H1 (cell line): ENCODE results near the gene PRMT2. TPM values are rescaled to one million over a fixed set of nuclear protein-coding genes. Genes with fewer than 3 reads are reported as not detected.

Source experiments
- CTCF ChIA-PET: fragments of 300-600 bp; sonication (Branson Sonifier 250); formaldehyde crosslinking; loops from one replicate; lab custom pipeline; 2021; ENCODE audit not compliant: partially characterized antibody; lab: Charles Lee
- POLR2A ChIA-PET: fragments of 300-600 bp; sonication (Branson Sonifier 250); formaldehyde crosslinking; loops from one replicate; lab custom pipeline; 2021; ENCODE audit warnings: inconsistent platforms; ENCODE audit not compliant: partially characterized antibody; lab: Charles Lee
- DNase-seq, 2 experiments: peaks; one replicate each; pipeline versions ENCODE4 v3.0.0 to v3.0.0-alpha.2; 2010 to 2022; ENCODE audit warnings: low spot score in 2 of 2, low read depth in 1 of 2, mixed read lengths in 1 of 2
- FAIRE-seq: peaks from 2 replicates; lab custom pipeline; 2011; peaks lifted over from hg19 to GRCh38; lab: Jason Lieb, UNC
- H2AFZ ChIP-seq: 2 replicates; pipeline ENCODE4 v1.8.1; 2012; ENCODE audit warnings: low read length, inconsistent platforms
- H2AK5ac ChIP-seq: 2 replicates; pipeline ENCODE4 v1.6.1; 2013; ENCODE audit warnings: low read depth, low read length
- H2BK120ac ChIP-seq: replicated peaks from 2 replicates; pipeline ENCODE3; 2013; ENCODE audit warnings: low read depth, low read length, inconsistent platforms
- H2BK12ac ChIP-seq: 2 replicates; pipeline ENCODE4 v1.6.1; 2013; ENCODE audit warnings: low read depth, low read length
- H2BK15ac ChIP-seq: 2 replicates; pipeline ENCODE4 v1.6.1; 2013; ENCODE audit warnings: low read length
- H2BK20ac ChIP-seq: 2 replicates; pipeline ENCODE4 v1.6.1; 2013; ENCODE audit warnings: low read length
- H2BK5ac ChIP-seq: 2 replicates; pipeline ENCODE4 v1.6.1; 2013; ENCODE audit warnings: low read depth, low read length
- H3K14ac ChIP-seq: 2 replicates; pipeline ENCODE4 v1.6.1; 2013; ENCODE audit warnings: inconsistent platforms; ENCODE audit not compliant: insufficient read length
- H3K18ac ChIP-seq: 2 replicates; pipeline ENCODE4 v1.6.1; 2013; ENCODE audit warnings: low read length; ENCODE audit errors: extremely low read depth
- H3K23ac ChIP-seq: 2 replicates; pipeline ENCODE4 v1.6.1; 2013; ENCODE audit warnings: inconsistent platforms; ENCODE audit not compliant: insufficient read length
- H3K23me2 ChIP-seq: 2 replicates; pipeline ENCODE4 v1.6.1; 2013; ENCODE audit warnings: low read depth, low read length
- H3K27ac ChIP-seq: 2 replicates; pipeline ENCODE4 v1.6.1; 2011; ENCODE audit warnings: low read depth, low read length, inconsistent platforms
- H3K27me3 ChIP-seq, 4 experiments: replicated peaks in 1 of 4; 1 replicate in 1 of 4; 2 replicates in 3 of 4; pipeline versions ENCODE4 v1.6.1 to v1.8.1; 2011 to 2013; ENCODE audit warnings: low read length in 3 of 4, mild to moderate bottlenecking in 3 of 4, inconsistent platforms in 2 of 4, mixed read lengths in 2 of 4, moderate library complexity in 1 of 4; ENCODE audit not compliant: control insufficient read depth in 3 of 4, insufficient read depth in 3 of 4; ENCODE audit errors: extremely low read depth in 1 of 4
- H3K36me3 ChIP-seq, 4 experiments: 2 replicates each; pipeline versions ENCODE4 v1.6.1 to v1.8.1; 2011 to 2013; ENCODE audit warnings: mild to moderate bottlenecking in 4 of 4, low read length in 3 of 4, moderate library complexity in 2 of 4, control low read depth in 1 of 4, inconsistent platforms in 1 of 4; ENCODE audit not compliant: insufficient read depth in 4 of 4, control insufficient read depth in 2 of 4
- H3K4ac ChIP-seq: replicated peaks from 2 replicates; pipeline ENCODE3; 2013; ENCODE audit warnings: low read length, low read depth, mixed read lengths, inconsistent platforms; ENCODE audit not compliant: insufficient read length
- H3K4me1 ChIP-seq, 4 experiments: replicated peaks in 1 of 4; 1 replicate in 1 of 4; 2 replicates in 3 of 4; pipeline versions ENCODE4 v1.6.1 to v1.8.1; 2011 to 2013; ENCODE audit warnings: low read length in 3 of 4, inconsistent platforms in 2 of 4, mixed read lengths in 1 of 4; ENCODE audit not compliant: insufficient read depth in 4 of 4, control insufficient read depth in 3 of 4
- H3K4me2 ChIP-seq, 2 experiments: 2 replicates each; pipeline versions ENCODE4 v1.6.1 to v1.8.1; 2011 to 2013; ENCODE audit warnings: low read depth in 2 of 2, low read length in 2 of 2, control low read depth in 1 of 2, inconsistent platforms in 1 of 2, mild to moderate bottlenecking in 1 of 2; ENCODE audit not compliant: insufficient read depth in 1 of 2
- H3K4me3 ChIP-seq, 4 experiments: fragments of 200-600, 300-600 bp in 1 of 4; sonication (generic), shearing (Covaris generic), sonication (Bioruptor Twin) in 1 of 4; 2 replicates each; pipeline versions ENCODE4 v1.5.1 to v1.8.1; 2011 to 2016; ENCODE audit warnings: low read length in 4 of 4, low read depth in 3 of 4, control low read depth in 2 of 4, inconsistent platforms in 2 of 4, mild to moderate bottlenecking in 2 of 4, mixed read lengths in 1 of 4, moderate library complexity in 1 of 4; ENCODE audit not compliant: insufficient read depth in 2 of 4; ENCODE audit errors: extremely low read depth in 1 of 4
- H3K56ac ChIP-seq: replicated peaks from 2 replicates; pipeline ENCODE3; 2013; ENCODE audit warnings: low read depth, mild to moderate bottlenecking, mixed read lengths, low read length, inconsistent platforms; ENCODE audit not compliant: insufficient read length
- H3K79me1 ChIP-seq: 2 replicates; pipeline ENCODE4 v1.6.1; 2013; ENCODE audit warnings: low read depth, low read length, control low read depth
- H3K79me2 ChIP-seq, 2 experiments: 2 replicates each; pipeline versions ENCODE4 v1.6.1 to v1.8.1; 2012 to 2013; ENCODE audit warnings: low read length in 2 of 2, mild to moderate bottlenecking in 2 of 2, inconsistent platforms in 1 of 2; ENCODE audit not compliant: insufficient read depth in 2 of 2, control insufficient read depth in 1 of 2
- H3K9ac ChIP-seq, 4 experiments: replicated peaks in 1 of 4; 1 replicate in 1 of 4; 2 replicates in 3 of 4; pipeline versions ENCODE4 v1.6.1 to v1.8.1; 2011 to 2013; ENCODE audit warnings: low read depth in 3 of 4, low read length in 3 of 4, control low read depth in 2 of 4, mild to moderate bottlenecking in 2 of 4, moderate library complexity in 2 of 4, inconsistent platforms in 1 of 4; ENCODE audit errors: extremely low read depth in 1 of 4
- H3K9me3 ChIP-seq, 2 experiments: 2 replicates each; pipeline versions ENCODE4 v1.6.1 to v1.8.1; 2012 to 2013; ENCODE audit warnings: mild to moderate bottlenecking in 2 of 2, moderate library complexity in 2 of 2, control low read depth in 1 of 2, inconsistent platforms in 1 of 2, low read depth in 1 of 2, low read length in 1 of 2, mixed read lengths in 1 of 2; ENCODE audit not compliant: insufficient read depth in 2 of 2
- H4K20me1 ChIP-seq, 2 experiments: replicated peaks in 1 of 2; 2 replicates each; pipeline versions ENCODE3 to v1.8.1; 2011 to 2013; ENCODE audit warnings: inconsistent platforms in 2 of 2, low read length in 2 of 2, mild to moderate bottlenecking in 1 of 2; ENCODE audit not compliant: insufficient read depth in 2 of 2, control insufficient read depth in 1 of 2
- H4K5ac ChIP-seq: 2 replicates; pipeline ENCODE4 v1.6.1; 2013; ENCODE audit warnings: low read length, low read depth, mixed read lengths, inconsistent platforms; ENCODE audit not compliant: insufficient read length
- H4K8ac ChIP-seq: 2 replicates; pipeline ENCODE4 v1.8.0; 2013; ENCODE audit warnings: mild to moderate bottlenecking, moderate library complexity, low read length, inconsistent platforms; ENCODE audit not compliant: insufficient read depth; ENCODE audit errors: extremely low read depth
- H4K91ac ChIP-seq: replicated peaks from 2 replicates; pipeline ENCODE3; 2013; ENCODE audit warnings: low read length, mixed read lengths, inconsistent platforms; ENCODE audit not compliant: insufficient read length
- BRCA1 ChIP-seq: IDR thresholded peaks from 2 replicates; pipeline ENCODE4 v1.6.1; 2012; ENCODE audit warnings: low read depth, low read length, improper control_type of control experiment
- EGR1 ChIP-seq: IDR thresholded peaks from 2 replicates; pipeline ENCODE4 v1.6.1; 2011; ENCODE audit warnings: low read depth, low read length, borderline replicate concordance
- FOSL1 ChIP-seq: IDR thresholded peaks from 2 replicates; pipeline ENCODE4 v1.6.1; 2011; ENCODE audit warnings: mild to moderate bottlenecking, low read depth, low read length, moderate library complexity; ENCODE audit not compliant: insufficient read depth
- GABPA ChIP-seq: IDR thresholded peaks from 2 replicates; pipeline ENCODE4 v1.6.1; 2011; ENCODE audit warnings: mild to moderate bottlenecking, low read length, moderate library complexity, borderline replicate concordance; ENCODE audit not compliant: insufficient read depth
- KDM4A ChIP-seq: IDR thresholded peaks from one replicate; pipeline ENCODE4 v1.7.1; 2012; ENCODE audit warnings: low read depth, mild to moderate bottlenecking, moderate library complexity, low read length, inconsistent platforms; ENCODE audit not compliant: severe bottlenecking
- NANOG ChIP-seq: IDR thresholded peaks from 2 replicates; pipeline ENCODE4 v1.6.1; 2011; ENCODE audit warnings: low read length, low read depth, mild to moderate bottlenecking, inconsistent platforms; ENCODE audit not compliant: insufficient read depth, poor library complexity, severe bottlenecking
- POLR2AphosphoS5 ChIP-seq: IDR thresholded peaks from 2 replicates; pipeline ENCODE4 v1.6.1; 2011; ENCODE audit warnings: low read depth, low read length
- SAP30 ChIP-seq: fragments of 300-600 bp; sonication (generic); IDR thresholded peaks from 2 replicates; pipeline ENCODE4 v1.7.1; 2012; ENCODE audit warnings: low read length, moderate library complexity, mild to moderate bottlenecking, inconsistent platforms; ENCODE audit not compliant: insufficient read depth, insufficient replicate concordance
- SIN3A ChIP-seq, 2 experiments: IDR thresholded peaks in 1 of 2; conservative IDR thresholded peaks in 1 of 2; 2 replicates each; pipeline ENCODE4 v1.6.1; 2011 to 2012; ENCODE audit warnings: low read length in 2 of 2, improper control_type of control experiment in 1 of 2, low read depth in 1 of 2, mild to moderate bottlenecking in 1 of 2
- TAF1 ChIP-seq: IDR thresholded peaks from 2 replicates; pipeline ENCODE4 v1.6.1; 2011; ENCODE audit warnings: mild to moderate bottlenecking, low read depth, low read length
- WGBS, 2 experiments: shearing (Covaris generic) in 1 of 2; methylation state at CpG; one replicate each; pipeline versions ENCODE4 v1.1.6 to v1.1.7; 2013 to 2015; ENCODE audit warnings: low lambda C conversion rate in 2 of 2, mixed read lengths in 2 of 2, inconsistent platforms in 1 of 2, low coverage in 1 of 2, missing lambda C conversion rate in 1 of 2; ENCODE audit not compliant: insufficient replicate concordance in 2 of 2, insufficient coverage in 1 of 2, insufficient read length in 1 of 2; ENCODE audit errors: extremely low coverage in 1 of 2, missing lambda C conversion rate in 1 of 2; 5-methylcytosine and 5-hydroxymethylcytosine counted together
- polyA plus RNA-seq, 7 experiments: library from polyadenylated mRNA; depleted of rRNA in 3 of 7; stranded (reverse) in 5 of 7; unstranded in 2 of 7; fragments of >200 nt in 5 of 7; fragments of 200-250 nt in 2 of 7; gene quantifications; 1 replicate in 5 of 7; 2 replicates in 1 of 7; 4 replicates in 1 of 7; pipeline versions ENCODE4 v1.2.1 to v1.2.3, GENCODE V29; 2011 to 2013; ENCODE audit warnings: missing spikeins in 2 of 7, mixed read lengths in 2 of 7
- total RNA-seq: library from RNA; stranded (reverse); fragmentation: NEBNext Ultra II Directional; extraction: Animal tissue kit (Norgen Biotek cat#: 25700); gene quantifications from 2 replicates; pipeline ENCODE4 v1.2.1, GENCODE V29; 2021
- TF ChIP-seq, protein P1 (sequence below): IDR thresholded peaks from 2 replicates; pipeline ENCODE4 v1.6.1; 2012; ENCODE audit warnings: inconsistent platforms
- TF ChIP-seq, protein P2 (sequence below): IDR thresholded peaks from 2 replicates; pipeline ENCODE4 v1.6.1; 2011; ENCODE audit warnings: low read depth, mild to moderate bottlenecking, low read length; ENCODE audit not compliant: insufficient read depth

The PRMT2 gene
- total and polyA plus RNA-seq, 2 of the 8 experiments (the other 6 are each of a cell fraction or from before 2014, with no cell fraction given) = 45.8 to 59.2 TPM

- Histone ChIP-seq H4K20me1 (peaks cover 0 to 5% of the 10 kb centered on the region in 2 experiments), H2BK15ac (no peak overlapping the region), H3K4me2 (no peak overlapping the region; a peak in 1 of 4 replicates), H3K79me2 (no peaks in the 10 kb centered on the region), H2BK120ac (no peak overlapping the region), H3K9ac (no peak overlapping the region; a peak in 1 of 7 replicates), H4K8ac (no peak overlapping the region), H3K27me3 (no peaks in the 10 kb centered on the region), H3K27ac (no peak overlapping the region), H3K4ac (no peak overlapping the region), H3K4me3 (no peak overlapping the region), H2AK5ac (no peak overlapping the region), H3K36me3 (peaks cover 0 to 5% (median under 1%) of the 10 kb centered on the region in 4 experiments; a peak in 3 of 8 replicates), H3K9me3 (no peaks in the 10 kb centered on the region), H4K91ac (no peak overlapping the region), H2BK12ac (no peak overlapping the region), H2AFZ (no peak overlapping the region), H2BK5ac (no peak overlapping the region), H3K4me1 (no peaks in the 10 kb centered on the region; a peak in 1 of 7 replicates), H3K79me1 (no peaks in the 10 kb centered on the region; the same call in 1 of the 2 replicates), H4K5ac (no peak overlapping the region), H3K18ac (no peak overlapping the region), H3K23ac (no peak overlapping the region), H3K56ac (no peak overlapping the region), H2BK20ac (no peak overlapping the region), H3K23me2 (no peaks in the 10 kb centered on the region; the same call in 1 of the 2 replicates), H3K14ac (no peak overlapping the region)
- ChIA-PET POLR2A (no interaction called here), CTCF (interaction anchor here (1.1 kb wide), 1 partner anchor 9 kb away, joined by 3 read pairs; no protein-coding TSS in a partner anchor)
- FAIRE-seq (no peak), DNase-seq (no peak)
- 85% methylated on average over 8 of the region's 8 CpGs; no CpG with 5 or more reads in 1 of the 2 experiments for WGBS, 2 experiments
- TF ChIP-seq, protein P1, sequence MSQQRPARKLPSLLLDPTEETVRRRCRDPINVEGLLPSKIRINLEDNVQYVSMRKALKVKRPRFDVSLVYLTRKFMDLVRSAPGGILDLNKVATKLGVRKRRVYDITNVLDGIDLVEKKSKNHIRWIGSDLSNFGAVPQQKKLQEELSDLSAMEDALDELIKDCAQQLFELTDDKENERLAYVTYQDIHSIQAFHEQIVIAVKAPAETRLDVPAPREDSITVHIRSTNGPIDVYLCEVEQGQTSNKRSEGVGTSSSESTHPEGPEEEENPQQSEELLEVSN = no peak
- TF ChIP-seq EGR1 (no peak), NANOG (no peak), GABPA (no peak), KDM4A (no peak), POLR2AphosphoS5 (no peak), SAP30 (no peak), TAF1 (no peak), BRCA1 (no peak), FOSL1 (no peak), SIN3A (conservative IDR thresholded peaks at IDR 0.05 in 1 of 2, IDR thresholded peaks at IDR 0.05 in 1 of 2; ENCODE audit: low read depth in 1 of 2, low read length in 2 of 2) (no peak)
- TF ChIP-seq, protein P2, sequence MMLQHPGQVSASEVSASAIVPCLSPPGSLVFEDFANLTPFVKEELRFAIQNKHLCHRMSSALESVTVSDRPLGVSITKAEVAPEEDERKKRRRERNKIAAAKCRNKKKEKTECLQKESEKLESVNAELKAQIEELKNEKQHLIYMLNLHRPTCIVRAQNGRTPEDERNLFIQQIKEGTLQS = no peak
Measured at GRCh38 chr21:46660505-46660904, 25.0 kb downstream of the PRMT2 start.
